ENCODE results near the gene PRTN3.
A peak's percentile ranks its signal among the peaks of the same experiment; 100 is the strongest.

Gene PRTN3

DNA sequence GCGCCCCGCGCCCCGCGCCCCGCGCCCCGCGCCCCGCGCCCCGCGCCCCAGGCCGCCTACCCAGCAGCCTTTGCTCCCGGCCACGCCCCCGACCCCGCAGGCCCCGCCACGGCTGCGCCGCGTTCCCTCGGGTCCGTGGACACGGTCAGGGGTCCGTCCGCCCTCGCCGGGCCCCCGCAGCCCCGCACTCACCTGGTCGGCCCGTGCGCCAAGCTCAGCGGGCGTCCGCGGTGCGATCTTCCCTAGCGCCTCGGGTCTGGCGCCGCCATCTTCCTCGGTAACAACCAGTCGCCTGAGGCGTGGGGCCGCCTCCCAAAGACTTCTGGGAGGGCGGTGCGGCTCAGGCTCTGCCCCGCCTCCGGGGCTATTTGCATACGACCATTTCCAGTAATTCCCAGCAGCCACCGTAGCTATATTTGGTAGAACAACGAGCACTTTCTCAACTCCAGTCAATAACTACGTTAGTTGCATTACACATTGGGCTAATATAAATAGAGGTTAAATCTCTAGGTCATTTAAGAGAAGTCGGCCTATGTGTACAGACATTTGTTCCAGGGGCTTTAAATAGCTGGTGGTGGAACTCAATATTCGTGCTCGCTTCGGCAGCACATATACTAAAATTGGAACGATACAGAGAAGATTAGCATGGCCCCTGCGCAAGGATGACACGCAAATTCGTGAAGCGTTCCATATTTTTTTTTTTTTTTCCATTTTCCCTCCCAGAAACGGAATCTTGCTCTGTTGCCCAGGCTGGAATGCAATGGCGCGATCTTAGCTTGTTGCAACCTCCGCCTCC lies 52.3 kb downstream of the PRTN3 start, which contains the start of the genes MED16 and RNU6-9:
Gene MED16, minus strand, starts transcription at position 294 of the 796 bp plus-strand sequence. CDS start 2,056 bp downstream, outside the sequence.
Gene RNU6-9, plus strand, starts transcription at position 591 of the 796 bp plus-strand sequence.
- DNase-seq (ENCODE audit: insufficient read length, low spot score) (peak; percentile 99), FAIRE-seq (peak; percentile 94)
- TF ChIP-seq POLR2AphosphoS5 (IDR thresholded peaks at IDR 0.05; ENCODE audit: low read depth, low read length) = 0 out of 2 replicates have a peak, but pooled peaks have one; percentile 51
- no peak for TF ChIP-seq POLR2A (IDR thresholded peaks at IDR 0.05; ENCODE audit: low read depth, low read length)
- TF ChIP-seq SPI1 (IDR thresholded peaks at IDR 0.05; ENCODE audit: low read depth, low read length) = no peak
- TF ChIP-seq POU2F2 (IDR thresholded peaks at IDR 0.05; ENCODE audit: low read depth, low read length) = peak; percentile 99
- TF ChIP-seq TAF1 (IDR thresholded peaks at IDR 0.05; ENCODE audit: low read depth, low read length) = 0 out of 2 replicates have a peak, but pooled peaks have one; percentile 48

DNA sequence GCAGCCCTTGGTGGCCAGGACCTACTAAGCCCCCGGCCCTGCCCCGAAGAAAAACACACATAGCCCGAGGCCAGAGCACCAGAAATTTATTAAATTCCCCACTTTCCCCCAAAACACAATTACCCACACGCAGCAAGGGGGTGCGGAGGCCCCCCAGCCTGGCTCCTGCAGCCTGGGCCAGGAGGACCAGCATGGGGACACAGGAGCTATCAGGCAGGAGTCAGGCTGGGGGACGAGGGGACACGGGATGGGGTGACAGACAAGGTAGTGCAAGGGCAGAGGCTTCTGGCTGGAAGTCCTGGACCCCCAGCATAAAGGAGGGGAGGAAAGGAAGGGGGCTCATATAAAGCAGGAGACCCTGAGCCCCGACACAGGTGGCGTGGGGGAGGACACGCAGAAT lies 55.6 kb downstream of the PRTN3 start:
- no peak for TF ChIP-seq POLR2A (IDR thresholded peaks at IDR 0.05; ENCODE audit: low read depth, low read length)
- FAIRE-seq = no peak
- DNase-seq (ENCODE audit: insufficient read length, low spot score) = no peak

DNA sequence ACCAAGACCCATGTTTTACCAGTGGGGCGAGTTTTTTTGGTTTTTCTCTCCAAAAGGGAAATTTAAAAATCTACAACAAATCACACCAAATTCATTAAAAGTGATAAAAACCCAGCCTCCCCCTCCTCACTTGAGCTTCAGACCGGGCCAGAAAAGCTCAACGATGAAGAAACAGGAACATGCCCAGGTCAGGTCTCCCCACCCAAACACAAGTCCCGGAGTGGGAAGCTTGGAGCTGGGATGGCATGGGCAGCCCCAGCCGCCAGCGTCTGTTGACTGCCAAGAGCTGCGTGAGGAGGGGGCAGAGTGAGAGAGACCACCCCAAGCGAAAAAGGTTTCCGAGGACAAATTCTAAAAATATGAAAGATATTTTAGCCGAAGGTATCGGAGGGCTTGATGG lies 56.2 kb downstream of the PRTN3 start:
- TF ChIP-seq SPI1 (IDR thresholded peaks at IDR 0.05; ENCODE audit: low read depth, low read length) (no peak), POLR2A (IDR thresholded peaks at IDR 0.05; ENCODE audit: low read depth, low read length) (no peak), TAF1 (IDR thresholded peaks at IDR 0.05; ENCODE audit: low read depth, low read length) (no peak), POLR2AphosphoS5 (IDR thresholded peaks at IDR 0.05; ENCODE audit: low read depth, low read length) (no peak), PAX5 (IDR thresholded peaks at IDR 0.05; ENCODE audit: insufficient read depth, low read length, severe bottlenecking) (no peak)
- no peak for FAIRE-seq
- DNase-seq (ENCODE audit: insufficient read length, low spot score) = no peak

DNA sequence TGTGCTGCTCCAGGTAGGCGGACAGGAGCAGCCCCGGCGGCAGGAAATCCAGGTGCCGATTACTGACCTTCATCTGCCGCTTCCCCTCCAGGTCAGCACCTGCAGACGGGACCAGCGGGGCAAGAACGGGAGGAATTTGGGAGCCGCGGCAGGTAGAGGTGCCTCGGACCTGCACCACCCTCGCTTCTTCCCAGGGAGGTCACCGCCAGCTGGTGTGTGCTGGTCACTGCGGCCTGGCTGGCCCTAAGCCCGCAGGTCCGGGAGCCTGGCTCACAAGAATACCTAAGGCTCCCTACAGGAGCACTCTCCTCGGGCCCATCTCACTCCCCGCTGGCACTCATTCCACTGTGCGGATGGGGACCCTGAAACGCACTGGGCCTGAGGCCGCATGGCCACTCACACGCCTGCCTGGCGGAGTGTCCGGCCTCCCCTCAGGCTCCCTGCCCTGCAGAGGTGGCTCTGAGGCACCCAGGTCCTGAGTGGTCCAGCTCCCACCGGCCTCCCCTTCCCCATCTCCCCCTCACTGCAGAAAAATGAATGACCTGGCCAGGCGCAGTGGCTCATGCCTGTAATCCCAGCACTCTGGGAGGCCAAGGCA lies 56.7 kb downstream of the PRTN3 start:
- DNase-seq (ENCODE audit: insufficient read length, low spot score) = no peak

More for the DNA sequence above, 56.7 kb downstream of the PRTN3 start:
- TF ChIP-seq POLR2A (IDR thresholded peaks at IDR 0.05; ENCODE audit: low read depth, low read length) = no peak
- no peak for TF ChIP-seq PAX5 (IDR thresholded peaks at IDR 0.05; ENCODE audit: insufficient read depth, low read length, severe bottlenecking)
- no peak for TF ChIP-seq POU2F2 (IDR thresholded peaks at IDR 0.05; ENCODE audit: low read depth, low read length)
- TF ChIP-seq TAF1 (IDR thresholded peaks at IDR 0.05; ENCODE audit: low read depth, low read length) = no peak
- TF ChIP-seq SPI1 (IDR thresholded peaks at IDR 0.05; ENCODE audit: low read depth, low read length) = no peak
- TF ChIP-seq POLR2AphosphoS5 (IDR thresholded peaks at IDR 0.05; ENCODE audit: low read depth, low read length) = no peak
- no peak for FAIRE-seq

Data from GM12891 (cell line).